Gastroesophageal sphincter (tissue), 4 donors: ENCODE data around the gene SGIP1. TPM values are rescaled to one million over a fixed set of nuclear protein-coding genes. Genes with fewer than 3 reads are reported as not detected.

Experiments used
- ATAC-seq: fragments of 150-250 bp; one replicate; pipeline ENCODE4 v1.9.1; 2016; ENCODE audit warnings: mild to moderate bottlenecking, moderate library complexity
- H3K27ac ChIP-seq, 4 donors: fragments of 200-600 bp; sonication (generic) in 3 of 4; 1 replicate in 3 of 4; 2 replicates in 1 of 4; pipeline ENCODE4 v1.5.1; 2016 to 2019
- H3K27me3 ChIP-seq: fragments of 200-600 bp; sonication (generic); one replicate; pipeline ENCODE4 v1.5.1; 2019
- H3K36me3 ChIP-seq, 2 donors: fragments of 200-600 bp; sonication (generic); one replicate each; pipeline ENCODE4 v1.5.1; 2019; ENCODE audit warnings: control low read depth in 1 of 2
- H3K4me1 ChIP-seq, 3 donors: fragments of 200-600 bp; sonication (generic); 1 replicate in 2 of 3; 2 replicates in 1 of 3; pipeline ENCODE4 v1.5.1; 2016 to 2019; ENCODE audit warnings: control low read depth in 2 of 3
- H3K4me3 ChIP-seq, 2 donors: fragments of 200-600 bp; sonication (generic); one replicate each; pipeline ENCODE4 v1.5.1; 2019; ENCODE audit warnings: mild to moderate bottlenecking in 1 of 2, moderate library complexity in 1 of 2
- H3K9me3 ChIP-seq, 3 donors: fragments of 200-600 bp; sonication (generic); one replicate each; pipeline ENCODE4 v1.5.1; 2017 to 2019; ENCODE audit warnings: control low read depth in 2 of 3
- EP300 ChIP-seq: sonication (generic); formaldehyde crosslinking; IDR thresholded peaks from one replicate; pipeline ENCODE4 v1.6.1; 2017; ENCODE audit warnings: antibody characterized with exemption, mild to moderate bottlenecking
- POLR2A ChIP-seq, 2 donors: fragments of 450-650 bp; IDR thresholded peaks; one replicate each; pipeline ENCODE4 v1.6.1; 2017; ENCODE audit warnings: antibody characterized with exemption in 2 of 2, mild to moderate bottlenecking in 2 of 2, moderate library complexity in 1 of 2
- POLR2AphosphoS5 ChIP-seq: sonication (generic); formaldehyde crosslinking; IDR thresholded peaks from one replicate; pipeline ENCODE4 v1.6.1; 2017; ENCODE audit warnings: antibody characterized with exemption
- WGBS, 2 donors: methylation state at CpG; one replicate each; pipeline ENCODE4 v1.1.5; 2018; ENCODE audit warnings: low coverage in 1 of 2; 5-methylcytosine and 5-hydroxymethylcytosine counted together
- total RNA-seq, 4 donors: library from RNA; depleted of rRNA; stranded (reverse); fragments of >200 nt; gene quantifications; one replicate each; pipeline ENCODE4 v1.1.0, GENCODE V29; 2016
- TF ChIP-seq, protein P1 (sequence below), 4 experiments: fragments of 200-600 bp in 2 of 4; fragments of 450-650 bp in 2 of 4; sonication (generic) in 1 of 4; IDR thresholded peaks; one replicate each; pipeline ENCODE4 v1.5.1; 2017 to 2019; ENCODE audit warnings: antibody characterized with exemption in 4 of 4, mild to moderate bottlenecking in 2 of 4, moderate library complexity in 2 of 4

The SGIP1 gene
- total RNA-seq, 4 donors from 2014 or later: 6.5 to 14.0 (median 10.7) TPM

DNA sequence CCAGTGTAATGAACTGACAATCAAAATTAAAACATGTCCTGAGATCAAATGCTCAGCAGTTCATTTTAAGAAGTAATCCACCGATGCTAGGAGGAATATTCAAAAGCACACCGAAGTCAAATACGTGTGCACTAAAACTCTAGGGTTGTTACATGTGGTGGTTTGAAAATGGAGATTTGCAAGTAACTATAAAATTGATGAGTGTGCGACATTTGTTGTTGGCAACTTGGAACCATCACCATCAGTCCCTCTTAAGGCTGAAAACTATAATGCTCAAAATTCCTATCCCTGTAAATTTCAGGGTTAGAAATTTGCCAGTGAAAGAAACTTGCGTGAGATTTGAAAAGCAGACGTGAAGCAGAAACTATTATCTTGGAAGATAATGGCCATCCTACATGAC lies 13.3 kb upstream of the SGIP1 start:
- WGBS, 2 donors: 68 to 82% methylated on average over 4 to 6 of the region's 6 CpGs
- ATAC-seq: no peak
- TF ChIP-seq EP300: no peak
- no peak for TF ChIP-seq POLR2A (IDR thresholded peaks at IDR 0.05)
- TF ChIP-seq POLR2AphosphoS5: no peak
- TF ChIP-seq, protein P1, sequence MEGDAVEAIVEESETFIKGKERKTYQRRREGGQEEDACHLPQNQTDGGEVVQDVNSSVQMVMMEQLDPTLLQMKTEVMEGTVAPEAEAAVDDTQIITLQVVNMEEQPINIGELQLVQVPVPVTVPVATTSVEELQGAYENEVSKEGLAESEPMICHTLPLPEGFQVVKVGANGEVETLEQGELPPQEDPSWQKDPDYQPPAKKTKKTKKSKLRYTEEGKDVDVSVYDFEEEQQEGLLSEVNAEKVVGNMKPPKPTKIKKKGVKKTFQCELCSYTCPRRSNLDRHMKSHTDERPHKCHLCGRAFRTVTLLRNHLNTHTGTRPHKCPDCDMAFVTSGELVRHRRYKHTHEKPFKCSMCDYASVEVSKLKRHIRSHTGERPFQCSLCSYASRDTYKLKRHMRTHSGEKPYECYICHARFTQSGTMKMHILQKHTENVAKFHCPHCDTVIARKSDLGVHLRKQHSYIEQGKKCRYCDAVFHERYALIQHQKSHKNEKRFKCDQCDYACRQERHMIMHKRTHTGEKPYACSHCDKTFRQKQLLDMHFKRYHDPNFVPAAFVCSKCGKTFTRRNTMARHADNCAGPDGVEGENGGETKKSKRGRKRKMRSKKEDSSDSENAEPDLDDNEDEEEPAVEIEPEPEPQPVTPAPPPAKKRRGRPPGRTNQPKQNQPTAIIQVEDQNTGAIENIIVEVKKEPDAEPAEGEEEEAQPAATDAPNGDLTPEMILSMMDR (IDR thresholded peaks at IDR 0.05): no peak

DNA sequence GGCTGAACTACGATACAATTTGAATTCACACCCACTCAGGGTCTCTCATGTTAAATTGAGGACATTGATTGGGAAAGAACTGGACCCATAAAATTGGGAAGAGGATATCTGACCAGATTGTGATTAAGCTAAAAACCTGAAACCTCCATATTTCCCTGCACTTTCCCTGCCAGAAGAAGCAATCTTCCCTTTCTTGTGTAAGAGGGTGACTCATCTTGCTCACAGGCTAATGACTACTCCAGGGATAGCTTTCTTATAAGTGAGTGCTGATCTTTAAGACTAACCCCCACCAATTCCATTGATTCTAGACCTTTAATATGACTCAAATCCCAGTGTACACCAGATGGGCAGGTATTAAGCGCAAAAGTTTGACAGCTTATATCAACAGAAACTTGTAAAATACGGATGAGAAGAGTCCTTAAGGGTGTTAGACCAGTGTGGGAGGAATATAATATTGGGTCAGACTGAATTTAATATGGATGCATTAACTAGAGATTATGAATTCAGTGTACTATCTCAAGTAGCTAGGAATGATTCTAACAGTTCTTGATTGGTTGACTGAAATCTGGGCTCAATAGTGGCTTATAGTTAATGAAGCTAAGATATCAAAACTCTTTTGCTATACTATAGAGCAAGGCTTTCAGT lies 12.1 kb upstream of the SGIP1 start:
- no peaks in the 10 kb centered on the region for H3K9me3 ChIP-seq
- H3K27ac ChIP-seq: no peak overlapping the region
- 85 to 100% methylated on average over 2 to 3 of the region's 3 CpGs for WGBS, 2 donors
- no peaks in the 10 kb centered on the region for H3K36me3 ChIP-seq
- H3K27me3 ChIP-seq: no peaks in the 10 kb centered on the region
- ATAC-seq: no peak
- no peak overlapping the region for H3K4me3 ChIP-seq
- H3K4me1 ChIP-seq: no peaks in the 10 kb centered on the region
- TF ChIP-seq EP300 (no peak), POLR2A (IDR thresholded peaks at IDR 0.05) (no peak), POLR2AphosphoS5 (no peak)
- TF ChIP-seq, protein P1 (IDR thresholded peaks at IDR 0.05): no peak

More for the DNA sequence above, 13.3 kb upstream of the SGIP1 start:
- Histone ChIP-seq H3K4me1 (no peaks in the 10 kb centered on the region), H3K4me3 (no peak overlapping the region), H3K27ac (no peak overlapping the region), H3K27me3 (no peaks in the 10 kb centered on the region), H3K9me3 (no peaks in the 10 kb centered on the region), H3K36me3 (no peaks in the 10 kb centered on the region)

DNA sequence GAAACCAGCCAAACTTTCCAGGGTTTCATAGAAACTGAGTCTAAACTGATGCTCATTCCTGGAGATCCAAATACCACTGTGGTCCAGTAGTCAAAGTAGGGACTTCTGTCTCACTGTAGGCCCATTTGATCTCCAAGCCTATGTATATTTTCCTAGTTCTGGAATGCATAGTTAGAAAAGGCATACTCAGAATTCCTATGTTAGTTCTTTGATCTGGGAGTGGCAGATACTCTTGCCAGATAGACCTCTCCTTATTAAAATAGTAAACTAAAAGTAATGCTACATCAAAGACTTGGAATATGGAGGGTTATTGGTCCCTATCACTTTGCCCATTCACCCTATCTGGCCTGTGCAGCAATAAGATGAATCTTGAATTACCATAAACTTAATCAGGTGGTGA lies 10.4 kb upstream of the SGIP1 start:
- TF ChIP-seq, protein P1 (IDR thresholded peaks at IDR 0.05): no peak
- TF ChIP-seq POLR2AphosphoS5 (no peak), EP300 (no peak), POLR2A (IDR thresholded peaks at IDR 0.05) (no peak)
- no peak for ATAC-seq
- Histone ChIP-seq H3K27me3 (no peaks in the 10 kb centered on the region), H3K36me3 (no peaks in the 10 kb centered on the region), H3K27ac (no peak overlapping the region), H3K9me3 (no peaks in the 10 kb centered on the region), H3K4me1 (no peaks in the 10 kb centered on the region), H3K4me3 (no peak overlapping the region)

DNA sequence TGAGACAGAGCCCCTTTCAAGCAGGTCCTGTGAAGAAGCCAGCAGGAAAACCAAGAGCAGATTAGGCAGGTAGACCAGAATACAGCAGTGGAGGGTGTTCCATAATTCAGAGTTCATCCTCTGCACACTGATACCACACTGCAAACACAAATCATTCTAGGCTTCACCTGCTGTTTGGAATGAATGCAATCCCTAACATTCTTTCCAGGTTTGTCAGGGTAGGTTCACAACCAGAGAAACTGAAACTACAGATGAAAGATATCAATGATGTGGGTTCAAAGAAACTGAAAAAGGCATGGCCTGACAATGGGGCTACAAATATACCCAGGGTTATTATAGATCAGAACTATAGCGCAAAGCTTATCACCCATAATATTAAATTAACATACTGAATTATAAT lies 8.9 kb upstream of the SGIP1 start:
- no peak for ATAC-seq
- WGBS, 2 donors: 75 to 100% methylated on average over 1 of the region's 1 CpG
- Histone ChIP-seq H3K4me1 (no peaks in the 10 kb centered on the region), H3K9me3 (no peaks in the 10 kb centered on the region), H3K36me3 (no peaks in the 10 kb centered on the region), H3K4me3 (no peak overlapping the region), H3K27me3 (no peaks in the 10 kb centered on the region), H3K27ac (no peak overlapping the region)
- no peak for TF ChIP-seq POLR2A (IDR thresholded peaks at IDR 0.05)

DNA sequence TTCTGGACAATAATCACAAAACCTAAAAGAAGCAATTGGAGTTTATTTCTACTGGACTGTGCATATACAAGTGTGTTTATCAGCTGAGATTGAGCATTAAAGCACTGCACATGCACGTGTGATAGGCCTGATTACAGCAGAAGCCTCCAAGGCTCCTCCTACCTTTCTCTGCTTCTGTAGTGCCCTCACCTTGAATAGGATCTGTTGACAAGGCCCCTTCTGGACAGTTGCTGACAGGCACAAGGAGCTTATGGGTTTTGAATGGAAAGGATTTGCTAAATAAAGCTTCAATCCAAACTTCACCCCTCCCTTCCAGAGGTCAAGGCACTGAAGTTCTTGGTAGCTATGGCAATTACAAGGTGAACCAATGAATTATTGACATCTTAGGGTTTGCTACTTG lies 7.9 kb upstream of the SGIP1 start:
- ATAC-seq: no peak
- WGBS, 2 donors: 36 to 67% methylated on average over 1 of the region's 1 CpG
- H3K9me3 ChIP-seq: no peaks in the 10 kb centered on the region

More for the DNA sequence above, 7.9 kb upstream of the SGIP1 start:
- Histone ChIP-seq H3K4me3 (no peak overlapping the region), H3K4me1 (no peaks in the 10 kb centered on the region), H3K27me3 (no peaks in the 10 kb centered on the region), H3K27ac (no peak overlapping the region), H3K36me3 (no peaks in the 10 kb centered on the region)
- TF ChIP-seq, protein P1 (IDR thresholded peaks at IDR 0.05): no peak
- TF ChIP-seq POLR2A (IDR thresholded peaks at IDR 0.05) (no peak), EP300 (no peak), POLR2AphosphoS5 (no peak)
